ENCODE results near the gene TM7SF2.

DNA sequence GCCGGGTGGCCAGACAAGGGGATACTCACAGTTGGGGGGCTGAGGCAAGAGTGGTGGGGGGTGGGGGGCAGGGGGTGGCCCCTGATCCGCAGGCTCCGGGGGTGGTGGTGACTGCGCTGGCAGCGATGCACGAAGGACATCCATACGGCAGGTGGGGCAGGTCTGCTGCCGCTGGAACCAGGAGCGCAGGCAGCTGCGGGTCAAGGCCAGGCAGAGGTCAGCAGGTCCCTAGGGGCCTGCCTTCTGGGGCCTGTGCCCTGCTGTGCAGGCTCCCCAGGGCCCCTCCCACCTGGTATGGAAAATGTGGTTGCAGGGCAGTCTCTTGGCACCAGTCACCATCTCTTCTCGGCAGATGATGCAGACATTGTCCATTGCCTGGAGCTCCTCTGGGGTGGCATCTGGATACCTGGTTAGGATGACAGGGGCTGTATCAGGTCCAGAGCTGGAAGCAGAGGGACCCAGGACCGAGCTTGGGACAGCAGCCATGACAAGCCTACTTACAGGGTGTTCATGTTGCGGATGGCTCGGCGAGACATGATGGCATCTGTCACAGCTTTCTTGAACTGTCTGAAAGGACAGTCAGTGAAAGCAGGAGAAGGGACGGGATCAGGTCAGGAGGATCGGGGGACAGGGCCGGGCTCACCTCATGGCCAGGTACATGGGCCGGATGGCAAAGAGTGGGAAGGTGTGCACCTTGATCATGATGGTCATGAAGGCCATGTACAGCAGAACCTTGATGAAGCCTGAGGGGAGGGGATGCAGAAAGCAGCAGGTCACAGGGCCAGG lies 19.2 kb downstream of the TM7SF2 start:
- TF ChIP-seq, protein P1, sequence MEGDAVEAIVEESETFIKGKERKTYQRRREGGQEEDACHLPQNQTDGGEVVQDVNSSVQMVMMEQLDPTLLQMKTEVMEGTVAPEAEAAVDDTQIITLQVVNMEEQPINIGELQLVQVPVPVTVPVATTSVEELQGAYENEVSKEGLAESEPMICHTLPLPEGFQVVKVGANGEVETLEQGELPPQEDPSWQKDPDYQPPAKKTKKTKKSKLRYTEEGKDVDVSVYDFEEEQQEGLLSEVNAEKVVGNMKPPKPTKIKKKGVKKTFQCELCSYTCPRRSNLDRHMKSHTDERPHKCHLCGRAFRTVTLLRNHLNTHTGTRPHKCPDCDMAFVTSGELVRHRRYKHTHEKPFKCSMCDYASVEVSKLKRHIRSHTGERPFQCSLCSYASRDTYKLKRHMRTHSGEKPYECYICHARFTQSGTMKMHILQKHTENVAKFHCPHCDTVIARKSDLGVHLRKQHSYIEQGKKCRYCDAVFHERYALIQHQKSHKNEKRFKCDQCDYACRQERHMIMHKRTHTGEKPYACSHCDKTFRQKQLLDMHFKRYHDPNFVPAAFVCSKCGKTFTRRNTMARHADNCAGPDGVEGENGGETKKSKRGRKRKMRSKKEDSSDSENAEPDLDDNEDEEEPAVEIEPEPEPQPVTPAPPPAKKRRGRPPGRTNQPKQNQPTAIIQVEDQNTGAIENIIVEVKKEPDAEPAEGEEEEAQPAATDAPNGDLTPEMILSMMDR (IDR thresholded peaks at IDR 0.05; ENCODE audit: low read length): no peak
- no peak for TF ChIP-seq EZH2 (IDR thresholded peaks at IDR 0.05; ENCODE audit: borderline replicate concordance, low read length)

All from OCI-LY1 (cell line).